NCI-H2029 (cell line): ENCODE results near the gene VN1R5.

Experiments
- DNase-seq: peaks from one replicate; lab custom pipeline; 2025; lab: John Stamatoyannopoulos, UW

VN1R5 gene

DNA sequence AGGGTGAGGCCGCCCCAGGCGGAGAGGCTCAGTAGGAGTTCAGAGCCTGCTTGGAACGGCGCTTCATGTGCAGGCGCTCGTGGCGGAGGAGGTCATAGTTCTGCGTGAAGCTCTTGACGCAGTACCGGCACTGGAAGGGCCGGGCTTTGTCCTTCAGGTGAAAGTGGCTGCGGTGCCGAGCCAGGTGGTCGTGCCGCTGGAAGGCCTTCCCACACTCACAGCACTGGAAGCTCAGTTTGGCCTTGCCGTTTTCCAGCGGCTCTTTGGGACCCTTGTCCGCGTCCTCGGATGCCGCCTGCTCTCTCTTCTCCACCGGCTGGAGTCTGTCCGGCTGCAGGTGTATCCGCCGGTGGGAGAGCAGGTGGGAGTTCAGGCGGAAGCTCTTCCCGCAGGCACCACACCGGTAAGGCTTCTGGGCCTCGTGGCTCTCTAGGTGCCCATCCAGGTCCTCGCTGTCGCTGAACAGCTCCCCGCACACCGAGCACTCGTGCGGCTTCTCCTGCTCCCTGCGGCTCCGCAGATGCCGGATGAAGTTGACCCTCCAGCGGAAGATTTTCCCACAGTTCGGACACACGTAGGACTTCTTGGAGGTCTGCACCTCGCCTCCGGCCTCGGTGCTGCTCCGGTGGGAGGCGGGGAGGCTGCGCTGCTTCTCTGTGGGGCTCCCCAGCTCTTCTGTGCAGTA is 44.8 kb downstream of the VN1R5 start:
- DNase-seq: no peak

DNA sequence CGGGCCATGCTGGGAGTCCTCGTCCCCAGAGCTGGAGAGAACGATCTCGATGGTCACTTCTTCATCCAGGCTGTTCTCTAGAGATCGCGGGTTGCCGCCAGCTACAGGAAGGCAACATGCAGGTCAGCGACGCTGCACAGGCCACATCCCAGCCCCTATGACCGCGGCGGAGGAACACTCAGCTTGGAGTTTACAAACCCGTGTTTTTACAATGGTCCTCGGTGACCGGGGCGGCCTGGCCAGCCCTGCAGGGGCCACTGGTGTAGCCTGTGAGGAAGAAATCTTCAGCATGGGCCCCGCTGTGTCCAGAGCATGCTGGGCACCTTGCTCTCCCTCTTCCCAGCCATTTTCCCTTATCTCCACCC is 45.3 kb downstream of the VN1R5 start:
- DNase-seq: no peak

DNA sequence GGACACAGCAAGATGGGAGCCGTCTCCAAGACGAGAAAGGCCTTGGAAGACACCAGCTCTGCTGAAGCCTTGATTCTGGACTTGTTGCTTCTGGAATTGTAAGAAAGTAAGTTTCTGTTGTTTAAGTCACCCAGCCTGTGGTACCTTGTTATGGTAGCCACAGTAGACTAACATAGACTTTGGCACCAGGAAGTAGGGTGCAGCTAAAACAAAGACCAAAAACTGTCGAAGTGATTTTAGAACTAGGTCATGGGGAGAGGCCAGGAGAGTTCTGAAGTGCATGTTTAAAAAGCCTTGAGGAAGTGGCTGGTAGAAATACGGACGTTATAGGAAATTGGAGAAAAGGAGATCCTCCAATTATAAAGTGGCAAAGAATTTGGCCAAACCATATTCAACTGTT is 47.3 kb downstream of the VN1R5 start:
- DNase-seq: no peak

- no peak for DNase-seq
These were observed 48.2 kb downstream of the VN1R5 start for GRCh38 chr1:247304031-247304430.
